H1 (cell line): ENCODE measurements around the gene MEP1A. TPM values are rescaled to one million over a fixed set of nuclear protein-coding genes. Genes with fewer than 3 reads are reported as not detected.

Experiments used
- BCL11A ChIP-seq, 2 experiments: IDR thresholded peaks; one replicate each; pipeline ENCODE4 v1.6.1; 2011; ENCODE audit warnings: low read depth in 2 of 2, low read length in 2 of 2, mild to moderate bottlenecking in 2 of 2
- CHD1 ChIP-seq: IDR thresholded peaks from 2 replicates; pipeline ENCODE4 v1.6.1; 2012; ENCODE audit warnings: low read depth, low read length, improper control_type of control experiment
- polyA plus RNA-seq, 7 experiments: library from polyadenylated mRNA; depleted of rRNA in 3 of 7; stranded (reverse) in 5 of 7; unstranded in 2 of 7; fragments of >200 nt in 5 of 7; fragments of 200-250 nt in 2 of 7; gene quantifications; 1 replicate in 5 of 7; 2 replicates in 1 of 7; 4 replicates in 1 of 7; pipeline versions ENCODE4 v1.2.1 to v1.2.3, GENCODE V29; 2011 to 2013; ENCODE audit warnings: missing spikeins in 2 of 7, mixed read lengths in 2 of 7
- total RNA-seq: library from RNA; stranded (reverse); fragmentation: NEBNext Ultra II Directional; extraction: Animal tissue kit (Norgen Biotek cat#: 25700); gene quantifications from 2 replicates; pipeline ENCODE4 v1.2.1, GENCODE V29; 2021

MEP1A gene
- total and polyA plus RNA-seq, 2 of the 8 experiments (the other 6 are each of a cell fraction or from before 2014, with no cell fraction given) = 0.03 TPM; not detected in 1

GRCh38 chr6:46848684-46849360, 55.6 kb downstream of the MEP1A start (continued):
- no peak for TF ChIP-seq CHD1
- TF ChIP-seq BCL11A (IDR thresholded peaks at IDR 0.05; ENCODE audit: low read depth in 2 of 2, low read length in 2 of 2) = no peak
